Daoy (cell line): ENCODE results near the gene STAP2. TPM values are rescaled to one million over a fixed set of nuclear protein-coding genes. Genes with fewer than 3 reads are reported as not detected.

ENCODE experiments used
- DNase-seq: peaks from one replicate; pipeline ENCODE4 v3.0.0-alpha.2; 2015; ENCODE audit warnings: low read depth
- total RNA-seq: library from RNA; depleted of rRNA; stranded (reverse); fragments of >200 nt; shearing (Covaris generic); gene quantifications from 2 replicates; pipeline ENCODE4 v1.2.3, GENCODE V29; 2014; rRNA removed

The STAP2 gene, protein sequence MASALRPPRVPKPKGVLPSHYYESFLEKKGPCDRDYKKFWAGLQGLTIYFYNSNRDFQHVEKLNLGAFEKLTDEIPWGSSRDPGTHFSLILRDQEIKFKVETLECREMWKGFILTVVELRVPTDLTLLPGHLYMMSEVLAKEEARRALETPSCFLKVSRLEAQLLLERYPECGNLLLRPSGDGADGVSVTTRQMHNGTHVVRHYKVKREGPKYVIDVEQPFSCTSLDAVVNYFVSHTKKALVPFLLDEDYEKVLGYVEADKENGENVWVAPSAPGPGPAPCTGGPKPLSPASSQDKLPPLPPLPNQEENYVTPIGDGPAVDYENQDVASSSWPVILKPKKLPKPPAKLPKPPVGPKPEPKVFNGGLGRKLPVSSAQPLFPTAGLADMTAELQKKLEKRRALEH
- total RNA-seq, result 28.9 and 35.7 TPM in 2 replicates

DNA sequence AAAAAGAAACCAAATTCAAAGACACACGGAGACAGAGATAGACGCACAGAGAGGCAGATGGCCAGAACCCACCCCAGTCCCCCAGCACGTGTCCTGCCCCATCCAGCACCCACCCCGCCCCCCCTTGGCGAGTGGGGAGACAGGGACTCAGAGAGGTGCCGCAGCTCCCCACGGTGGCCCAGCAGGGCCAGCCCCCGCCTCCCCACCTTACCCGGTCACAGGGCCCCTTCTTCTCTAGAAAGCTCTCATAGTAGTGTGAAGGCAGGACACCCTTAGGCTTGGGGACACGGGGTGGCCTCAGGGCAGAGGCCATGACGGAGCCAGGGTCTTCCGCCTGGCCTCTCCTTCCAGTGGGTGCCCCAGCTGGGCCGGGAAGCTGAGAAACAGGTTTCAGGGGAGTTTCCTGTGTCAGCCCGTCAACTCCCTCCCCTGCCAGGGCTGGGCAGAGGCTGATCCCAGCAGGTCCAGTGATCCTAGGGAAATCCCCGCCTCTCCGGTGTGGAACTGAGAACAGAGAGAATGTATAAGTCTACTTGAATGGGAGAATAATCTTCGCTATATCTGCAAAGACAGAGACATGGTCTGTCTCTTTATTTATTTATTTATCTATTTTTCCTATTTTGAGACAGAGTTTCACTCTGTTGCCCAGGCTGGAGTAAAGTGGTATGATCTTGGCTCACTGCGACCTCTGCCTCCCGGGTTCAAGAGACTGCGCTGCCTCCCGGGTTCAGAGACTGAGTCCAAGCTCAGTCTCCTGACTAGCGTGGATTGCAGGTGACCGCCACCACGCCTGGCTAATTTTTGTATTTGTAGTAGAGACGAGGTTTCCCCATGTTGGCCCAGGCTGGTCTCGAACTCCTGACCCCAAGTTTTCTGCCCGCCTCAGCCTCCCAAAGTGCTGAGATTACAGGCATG is at the start of gene STAP2:
Gene STAP2 (minus strand): TSS at position 387 of the 915 bp plus-strand sequence. CDS start 74 bp downstream, at position 313.
- peak; percentile 68 for DNase-seq

GRCh38 chr19:4386041-4386782 is 47.6 kb upstream of the STAP2 start:
- no peak for DNase-seq

DNA sequence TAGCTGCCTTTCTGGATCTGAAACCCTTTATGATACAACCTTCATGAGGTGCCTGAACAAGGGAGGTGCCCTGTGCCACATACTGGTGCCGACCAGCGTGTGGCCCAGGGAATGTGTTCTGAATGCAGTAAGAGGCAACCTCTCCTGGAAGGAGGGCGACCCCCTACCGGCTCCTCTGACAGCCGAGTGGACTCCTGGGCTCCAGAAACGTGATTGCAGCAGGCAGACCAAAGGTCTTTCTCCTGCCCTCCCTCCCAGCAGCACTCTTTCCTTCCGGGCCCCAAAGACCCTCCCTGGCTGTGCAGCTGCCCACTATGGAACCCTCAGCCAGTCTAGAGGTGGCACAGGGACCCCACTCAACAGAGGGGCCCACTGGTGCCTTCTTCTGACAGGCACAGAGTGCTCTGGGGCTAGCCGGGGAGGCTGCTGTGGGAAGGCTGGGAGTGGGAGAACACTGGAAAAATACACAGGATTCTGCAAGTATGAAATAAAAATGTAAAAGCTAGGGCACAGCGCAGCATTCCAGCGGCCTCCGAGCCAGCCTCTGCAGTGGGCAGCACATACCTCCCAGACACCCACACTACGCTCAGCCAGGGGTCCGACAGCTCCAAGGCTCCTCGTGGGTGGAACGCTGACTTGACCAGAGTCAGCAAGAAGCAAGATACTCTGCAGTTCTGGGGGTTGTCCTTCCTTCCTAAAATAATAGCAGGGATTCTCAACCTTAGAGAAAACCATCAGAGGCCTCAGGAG is 46.8 kb upstream of the STAP2 start:
- no peak for DNase-seq

GRCh38 chr19:4380254-4380727 is 41.7 kb upstream of the STAP2 start:
- DNase-seq, result peak; percentile 8

GRCh38 chr19:4379383-4380253 is 41.0 kb upstream of the STAP2 start:
- DNase-seq, result peak; percentile 78

- DNase-seq, result peak; percentile 3
These were observed 40.3 kb upstream of the STAP2 start for GRCh38 chr19:4378886-4379285.

GRCh38 chr19:4376991-4377781 is 38.6 kb upstream of the STAP2 start:
- DNase-seq, result peak; percentile 57

DNA sequence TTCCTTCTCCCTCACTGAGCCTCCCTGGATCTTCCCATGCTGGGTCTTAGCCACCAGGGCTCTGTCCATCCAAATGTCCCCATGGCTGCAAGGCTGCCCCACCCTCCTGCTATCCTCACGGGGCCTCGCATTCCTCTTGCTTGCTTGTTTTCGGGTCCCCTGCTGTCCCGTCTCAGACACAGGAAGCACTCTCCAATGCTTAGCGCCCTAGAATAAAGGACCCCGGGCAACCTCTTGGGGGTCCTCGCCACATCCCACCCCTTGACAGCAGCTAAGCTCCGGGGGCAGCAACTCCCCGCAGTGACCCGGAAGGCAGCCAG is 38.0 kb upstream of the STAP2 start:
- DNase-seq, result peak; percentile 2

DNA sequence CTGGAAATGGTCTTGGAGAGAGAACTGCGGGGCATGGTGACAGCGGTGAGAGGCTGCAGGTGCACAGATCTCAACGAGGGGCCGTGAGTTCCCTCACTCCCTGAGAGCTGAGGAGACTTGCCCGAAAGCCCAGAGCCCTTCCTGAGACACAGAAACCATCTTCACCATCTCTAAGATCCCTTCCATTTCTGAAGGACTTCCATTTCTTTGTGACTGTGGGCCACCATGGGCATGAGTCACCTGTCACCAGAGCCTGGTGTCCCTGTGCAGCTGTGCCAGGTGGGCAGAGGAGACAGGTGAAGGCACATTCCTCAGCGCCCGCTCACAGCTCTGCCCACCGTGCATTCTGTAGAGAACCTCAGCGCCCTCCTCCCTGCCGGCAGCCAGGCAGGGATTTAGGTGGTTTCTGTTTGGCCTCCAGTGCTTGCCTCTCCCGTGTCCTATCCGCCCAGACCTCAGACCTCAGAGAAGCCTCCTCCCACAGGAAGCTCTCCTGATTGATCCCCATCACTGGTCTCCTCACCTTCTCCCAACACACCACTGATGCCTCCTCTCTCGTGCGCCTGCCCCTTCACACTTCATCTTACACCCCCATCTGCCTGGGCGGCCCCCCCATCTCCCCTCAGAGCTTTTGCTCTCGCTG is 37.5 kb upstream of the STAP2 start:
- DNase-seq, result peak; percentile 34

DNA sequence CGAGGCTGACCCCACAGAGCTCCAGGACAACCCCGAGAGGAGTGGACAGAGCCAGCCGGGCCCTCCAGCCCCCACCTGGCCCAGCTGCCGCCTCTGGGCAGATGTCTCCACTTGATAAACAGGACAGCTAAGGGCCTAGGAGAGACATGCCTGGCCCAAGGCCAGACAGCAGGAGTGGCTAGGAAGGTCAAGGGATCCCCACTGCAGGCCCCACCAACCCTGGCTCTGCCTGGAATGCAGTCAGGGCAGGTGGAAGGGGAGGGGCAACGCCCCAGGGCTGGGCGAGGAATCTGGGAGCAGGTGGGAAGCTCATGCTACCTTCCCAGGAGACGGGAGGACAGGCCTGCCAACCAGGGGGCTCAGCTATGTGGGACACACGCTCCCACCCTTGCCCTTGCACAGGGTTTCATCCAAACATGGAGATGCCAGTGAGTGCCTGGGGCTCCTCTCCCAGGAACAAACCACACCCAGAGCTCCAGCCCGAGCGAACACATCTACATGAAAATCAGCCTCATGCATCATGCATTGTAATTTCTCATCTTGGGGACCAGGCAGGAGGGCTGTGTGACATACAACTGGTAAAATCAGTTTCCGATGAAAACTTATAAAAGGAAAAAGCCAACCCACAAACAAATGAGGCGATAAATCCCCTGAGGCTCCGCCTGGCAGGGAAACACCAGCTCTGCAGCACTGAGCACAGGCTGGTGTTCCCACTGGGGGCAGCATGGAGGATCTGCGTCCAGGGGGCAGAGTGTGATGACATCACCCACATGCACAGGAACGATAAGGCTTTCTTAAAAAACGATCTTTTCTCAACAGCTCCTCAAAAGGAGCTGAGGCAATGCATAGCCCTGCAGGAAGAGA is 36.8 kb upstream of the STAP2 start:
- peak; percentile 86 for DNase-seq

GRCh38 chr19:4374498-4375163 is 36.0 kb upstream of the STAP2 start:
- DNase-seq, result peak; percentile 93

- DNase-seq, result no peak
These were observed 35.2 kb upstream of the STAP2 start for GRCh38 chr19:4373601-4374497.

DNA sequence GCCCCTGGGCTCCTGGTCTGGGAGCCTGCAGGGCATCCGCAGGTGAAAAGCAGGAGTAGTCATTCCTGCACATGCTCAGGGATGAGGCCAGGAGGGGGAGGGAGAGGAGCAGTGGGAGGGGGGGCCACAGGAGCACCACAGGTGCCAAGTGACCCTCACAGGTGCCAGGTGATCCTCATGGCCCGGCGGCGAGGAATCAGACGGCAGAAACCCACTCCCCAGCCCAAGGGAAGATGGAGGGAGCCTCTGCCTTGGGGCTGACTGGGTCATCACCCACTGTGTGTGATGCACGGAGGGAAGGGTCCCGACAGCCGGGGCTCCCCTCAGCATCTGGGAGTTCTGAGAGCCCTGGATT is 34.4 kb upstream of the STAP2 start:
- no peak for DNase-seq

- DNase-seq, result no peak
These were observed 33.8 kb upstream of the STAP2 start for GRCh38 chr19:4372165-4373012.
